Inferior parietal cortex (tissue), 1 donor: ENCODE measurements around the gene SAMMSON.

Source experiments
- DNase-seq: peaks from one replicate; pipeline ENCODE4 v3.0.0-alpha.2; 2016; ENCODE audit errors: extremely low spot score

Gene SAMMSON

GRCh38 chr3:70090322-70090913, 90.9 kb downstream of the SAMMSON start:
- peak; percentile 69 for DNase-seq

DNA sequence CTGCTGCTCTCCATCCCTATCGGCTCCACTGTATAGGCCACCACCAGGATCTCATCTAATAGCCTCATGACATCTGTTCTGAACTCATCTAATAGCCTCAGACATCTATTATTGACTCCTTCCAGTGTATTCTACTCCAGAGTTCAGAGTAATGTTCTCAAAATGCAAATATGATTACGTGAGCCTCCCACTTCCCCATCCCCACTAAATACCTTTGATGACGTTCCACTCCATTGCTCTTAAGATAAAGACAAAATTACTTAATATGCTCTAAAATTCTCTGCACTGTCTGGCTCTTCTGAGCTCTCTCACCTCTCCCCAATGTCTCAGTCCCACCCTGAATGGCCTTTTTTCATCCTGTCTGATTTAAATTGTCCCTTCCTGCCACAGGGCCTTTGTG, 94.7 kb downstream of the SAMMSON start:
- DNase-seq: no peak

DNA sequence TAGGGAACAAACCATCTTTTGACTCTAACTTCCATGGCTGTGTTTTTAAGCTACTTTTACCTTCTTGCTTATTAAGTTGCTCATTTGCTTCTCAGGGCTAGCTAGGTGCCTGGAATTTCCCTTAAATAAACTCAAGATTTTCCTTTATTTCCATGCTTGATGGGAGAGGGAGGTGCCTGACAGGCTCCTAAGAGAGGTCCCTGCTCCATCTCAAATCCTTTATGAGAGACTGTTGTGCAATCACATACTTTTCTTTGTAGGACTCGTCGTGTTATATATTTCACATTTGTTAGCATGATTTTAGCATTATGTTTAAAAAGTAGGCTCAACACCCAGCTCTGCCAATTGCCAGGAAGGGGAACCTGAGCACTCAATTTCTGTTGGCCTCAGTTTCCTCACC, 95.7 kb downstream of the SAMMSON start:
- no peak for DNase-seq

GRCh38 chr3:70096376-70097066, 97.0 kb downstream of the SAMMSON start:
- DNase-seq: no peak

GRCh38 chr3:70097084-70097483, 97.6 kb downstream of the SAMMSON start:
- peak; percentile 37 for DNase-seq

- DNase-seq: no peak
These were observed 108.5 kb downstream of the SAMMSON start for GRCh38 chr3:70108072-70108471.

- no peak for DNase-seq
These were observed 109.0 kb downstream of the SAMMSON start for GRCh38 chr3:70108546-70108945.

- DNase-seq: peak; percentile 53
These were observed 110.5 kb downstream of the SAMMSON start for GRCh38 chr3:70110066-70110465.

GRCh38 chr3:70111411-70111810, 111.9 kb downstream of the SAMMSON start:
- no peak for DNase-seq

DNA sequence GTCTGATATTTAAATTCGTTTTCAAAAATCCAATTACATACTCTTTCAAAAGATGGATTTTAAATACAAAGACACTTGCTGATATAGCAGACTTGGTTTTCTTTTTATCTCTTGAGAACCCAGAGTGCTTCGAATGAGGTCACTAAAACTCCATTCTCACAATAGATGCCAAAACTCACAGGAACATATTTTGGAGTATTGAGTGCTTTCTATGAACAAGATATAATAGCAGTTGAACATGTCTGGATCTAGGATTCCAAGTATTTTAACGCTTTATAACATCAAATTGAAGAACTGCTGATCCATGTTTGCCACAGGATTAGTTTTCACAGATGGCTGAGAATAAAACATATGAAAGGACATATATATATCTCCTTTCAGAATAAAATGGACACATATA, 113.2 kb downstream of the SAMMSON start:
- no peak for DNase-seq

- no peak for DNase-seq
These were observed 114.9 kb downstream of the SAMMSON start for GRCh38 chr3:70114431-70114830.

DNA sequence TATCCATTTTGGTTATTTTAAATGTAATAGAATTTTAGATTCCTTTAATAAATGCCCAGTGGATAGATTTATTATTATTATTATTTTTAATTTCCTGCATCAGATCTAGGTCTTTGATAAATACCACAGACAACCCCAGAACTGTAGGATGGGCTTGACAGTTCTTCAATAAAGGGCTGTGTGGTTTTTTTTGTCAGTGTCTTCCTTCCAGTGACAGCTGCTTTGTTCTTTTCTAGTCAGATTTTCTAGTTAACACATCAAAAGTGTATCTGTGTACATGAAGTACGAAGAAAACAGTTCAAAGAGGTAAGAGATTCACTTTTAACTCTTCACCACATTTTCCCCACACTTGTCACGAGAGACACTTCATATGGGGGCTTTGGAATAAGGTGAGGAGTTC, 120.3 kb downstream of the SAMMSON start:
- DNase-seq: no peak
